M059J (cell line): ENCODE measurements around the gene RAPGEF6. TPM values are rescaled to one million over a fixed set of nuclear protein-coding genes. Genes with fewer than 3 reads are reported as not detected.
"Not testable (repeated sequence)": the region's sequence is repeated elsewhere in the genome, so short reads cannot be mapped to it uniquely, and the experiment has no call there.

Source experiments
- DNase-seq: peaks from one replicate; pipeline ENCODE4 v3.0.0-alpha.2; 2012; ENCODE audit warnings: low read depth
- total RNA-seq: library from RNA; depleted of rRNA; stranded (reverse); fragments of >200 nt; shearing (Covaris generic); gene quantifications from 2 replicates; pipeline ENCODE4 v1.2.3, GENCODE V29; 2014; rRNA removed

Gene RAPGEF6, protein sequence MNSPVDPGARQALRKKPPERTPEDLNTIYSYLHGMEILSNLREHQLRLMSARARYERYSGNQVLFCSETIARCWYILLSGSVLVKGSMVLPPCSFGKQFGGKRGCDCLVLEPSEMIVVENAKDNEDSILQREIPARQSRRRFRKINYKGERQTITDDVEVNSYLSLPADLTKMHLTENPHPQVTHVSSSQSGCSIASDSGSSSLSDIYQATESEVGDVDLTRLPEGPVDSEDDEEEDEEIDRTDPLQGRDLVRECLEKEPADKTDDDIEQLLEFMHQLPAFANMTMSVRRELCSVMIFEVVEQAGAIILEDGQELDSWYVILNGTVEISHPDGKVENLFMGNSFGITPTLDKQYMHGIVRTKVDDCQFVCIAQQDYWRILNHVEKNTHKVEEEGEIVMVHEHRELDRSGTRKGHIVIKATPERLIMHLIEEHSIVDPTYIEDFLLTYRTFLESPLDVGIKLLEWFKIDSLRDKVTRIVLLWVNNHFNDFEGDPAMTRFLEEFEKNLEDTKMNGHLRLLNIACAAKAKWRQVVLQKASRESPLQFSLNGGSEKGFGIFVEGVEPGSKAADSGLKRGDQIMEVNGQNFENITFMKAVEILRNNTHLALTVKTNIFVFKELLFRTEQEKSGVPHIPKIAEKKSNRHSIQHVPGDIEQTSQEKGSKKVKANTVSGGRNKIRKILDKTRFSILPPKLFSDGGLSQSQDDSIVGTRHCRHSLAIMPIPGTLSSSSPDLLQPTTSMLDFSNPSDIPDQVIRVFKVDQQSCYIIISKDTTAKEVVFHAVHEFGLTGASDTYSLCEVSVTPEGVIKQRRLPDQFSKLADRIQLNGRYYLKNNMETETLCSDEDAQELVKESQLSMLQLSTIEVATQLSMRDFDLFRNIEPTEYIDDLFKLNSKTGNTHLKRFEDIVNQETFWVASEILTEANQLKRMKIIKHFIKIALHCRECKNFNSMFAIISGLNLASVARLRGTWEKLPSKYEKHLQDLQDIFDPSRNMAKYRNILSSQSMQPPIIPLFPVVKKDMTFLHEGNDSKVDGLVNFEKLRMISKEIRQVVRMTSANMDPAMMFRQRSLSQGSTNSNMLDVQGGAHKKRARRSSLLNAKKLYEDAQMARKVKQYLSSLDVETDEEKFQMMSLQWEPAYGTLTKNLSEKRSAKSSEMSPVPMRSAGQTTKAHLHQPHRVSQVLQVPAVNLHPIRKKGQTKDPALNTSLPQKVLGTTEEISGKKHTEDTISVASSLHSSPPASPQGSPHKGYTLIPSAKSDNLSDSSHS (N-terminal part only)
- total RNA-seq: 5.3 and 8.6 TPM in 2 replicates

DNA sequence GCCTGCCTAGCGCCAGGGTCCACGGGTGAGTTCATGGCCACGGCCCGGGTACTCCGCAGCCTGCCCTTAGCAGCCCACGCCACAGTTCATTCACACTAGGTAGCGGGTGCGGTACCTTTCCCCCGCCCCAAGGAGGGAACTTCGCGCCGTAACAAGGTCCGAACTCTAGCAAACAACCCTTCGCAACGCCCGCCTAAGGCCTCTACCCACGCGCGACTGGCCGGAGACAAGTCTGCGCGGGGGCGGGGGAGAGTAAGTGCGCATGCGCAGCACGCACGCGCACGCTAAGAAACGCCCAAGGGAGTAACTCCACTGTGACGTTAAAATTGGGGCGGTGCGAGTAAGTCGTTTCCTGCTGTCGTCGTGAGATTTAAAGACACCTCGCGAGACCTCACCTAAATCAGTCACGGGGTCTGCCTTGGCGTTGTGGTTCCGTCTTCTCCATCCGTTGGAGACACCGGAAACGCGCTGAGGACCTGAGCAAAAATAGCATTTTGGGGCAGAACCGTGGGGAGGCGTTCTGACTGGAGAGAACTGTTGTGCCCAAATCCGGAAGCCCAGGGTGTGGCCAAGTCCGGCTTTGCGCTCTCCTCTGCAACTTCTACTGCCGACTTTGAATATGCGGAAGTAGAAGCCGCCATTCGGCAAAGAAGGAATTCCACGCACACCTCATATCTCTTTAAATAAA is at the start of gene RAPGEF6:
Gene RAPGEF6 (minus strand): TSS at position 234 of the 688 bp plus-strand sequence. CDS start 199 bp downstream, at position 35.
- peak; percentile 100 for DNase-seq

DNA sequence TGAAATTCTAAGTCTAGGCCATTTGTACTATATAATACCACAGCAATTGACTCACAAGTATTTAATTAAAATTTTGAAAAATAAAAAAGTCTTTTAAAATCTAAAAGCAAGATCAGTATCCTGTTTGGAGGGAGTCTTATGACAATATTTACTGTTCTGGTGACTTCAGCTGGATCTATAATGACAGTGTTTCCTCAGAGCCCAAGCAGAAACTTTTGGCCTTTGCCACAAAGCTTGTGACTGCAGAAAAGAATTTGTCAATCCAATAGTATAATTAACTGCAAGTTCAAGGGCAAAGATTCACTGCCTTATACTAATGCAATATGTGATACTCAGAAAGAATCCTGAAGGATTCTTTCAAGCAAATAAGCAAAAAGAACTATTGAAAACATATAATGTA is 49.6 kb upstream of the RAPGEF6 start:
- no peak for DNase-seq

DNA sequence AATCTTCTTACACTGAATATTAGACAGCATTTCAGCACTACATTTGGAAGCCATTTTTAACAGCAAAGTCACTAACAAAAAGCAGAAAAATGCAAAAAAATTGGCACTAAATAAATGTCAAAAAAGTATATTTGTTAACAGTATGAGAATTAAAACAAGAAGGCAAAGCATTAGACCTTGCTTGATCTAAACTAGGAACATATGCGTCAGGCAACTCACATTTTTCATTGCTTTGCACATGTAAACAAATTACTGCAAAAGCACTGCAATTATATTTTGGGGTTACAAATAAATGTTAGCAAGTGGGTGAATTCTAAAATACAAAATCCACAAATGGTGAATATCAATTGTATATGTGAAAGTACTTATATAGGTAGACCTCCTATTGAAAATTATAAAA is 49.0 kb upstream of the RAPGEF6 start:
- no peak for DNase-seq

DNA sequence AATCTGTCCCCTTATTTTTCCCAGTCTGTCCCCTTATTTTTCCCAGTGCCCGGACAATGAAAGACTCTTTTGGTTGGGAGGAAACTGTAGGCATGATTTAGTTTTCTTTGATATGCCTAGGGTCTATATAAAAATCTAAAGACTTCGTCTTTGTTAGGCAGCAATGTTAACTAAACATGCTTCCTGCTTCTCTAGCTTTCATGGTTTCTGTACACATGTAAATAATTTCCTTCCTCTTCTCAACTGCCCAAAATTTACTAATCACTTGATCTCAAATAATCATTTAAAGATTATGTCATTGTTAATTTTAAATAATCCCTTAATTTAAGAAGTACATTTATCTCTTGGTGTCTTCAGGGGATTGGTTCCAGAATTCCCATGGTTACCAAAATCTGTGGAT is 47.8 kb upstream of the RAPGEF6 start:
- DNase-seq: no peak

DNA sequence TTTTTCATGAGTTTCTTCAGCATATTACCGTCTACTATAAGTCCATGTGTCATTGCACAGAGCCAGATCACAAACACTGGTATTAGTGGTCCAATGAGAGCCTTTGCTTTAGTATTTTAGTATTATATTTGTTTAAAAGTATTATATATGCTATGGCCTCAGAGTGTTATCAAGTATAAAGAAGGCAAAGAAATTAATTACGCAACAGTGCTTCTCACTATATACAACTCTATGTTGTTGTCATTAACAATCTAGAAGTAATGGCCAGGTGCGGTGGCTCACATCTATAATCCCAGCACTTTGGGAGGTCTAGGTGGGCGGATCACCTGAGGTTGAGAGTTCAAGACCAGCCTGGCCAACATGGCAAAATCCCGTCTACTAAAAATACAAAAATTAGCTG is 47.1 kb upstream of the RAPGEF6 start:
- DNase-seq: no peak

DNA sequence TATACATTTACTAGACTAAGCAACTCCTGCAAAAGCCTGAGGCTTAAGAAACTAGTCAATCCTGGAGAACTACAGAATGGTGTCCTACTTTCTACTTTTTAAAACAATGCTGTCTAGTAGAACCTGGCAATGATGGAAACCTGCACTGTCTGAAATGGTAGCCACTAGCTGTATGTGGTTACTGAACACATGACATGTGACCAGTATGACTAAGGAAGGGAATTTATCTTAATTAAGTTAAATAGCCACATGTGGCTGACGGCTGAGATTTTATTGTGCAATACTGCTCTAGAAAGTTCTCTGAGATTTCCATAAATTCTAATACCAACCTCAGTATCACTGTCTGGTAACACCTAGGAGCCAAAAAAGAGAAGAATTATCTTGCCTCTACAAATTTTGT is 44.9 kb upstream of the RAPGEF6 start:
- DNase-seq: peak; percentile 79

DNA sequence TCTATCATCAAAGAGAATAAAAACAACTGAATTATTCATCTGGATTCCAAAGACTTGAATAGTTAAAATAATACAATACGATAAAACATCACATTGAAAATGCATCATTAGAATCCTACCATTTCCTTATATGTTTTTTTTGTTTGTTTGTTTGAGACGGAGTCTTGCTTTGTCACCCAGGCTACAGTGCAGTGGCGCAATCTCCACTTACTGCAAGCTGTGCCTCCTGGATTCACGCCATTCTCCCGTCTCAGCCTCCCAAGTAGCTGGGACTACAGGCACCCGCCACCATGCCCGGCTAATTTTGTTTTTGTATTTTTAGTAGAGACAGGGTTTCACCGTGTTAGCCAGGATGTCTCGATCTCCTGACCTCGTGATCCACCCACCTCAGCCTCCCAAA is 43.2 kb upstream of the RAPGEF6 start:
- not testable (repeated sequence) for DNase-seq

DNA sequence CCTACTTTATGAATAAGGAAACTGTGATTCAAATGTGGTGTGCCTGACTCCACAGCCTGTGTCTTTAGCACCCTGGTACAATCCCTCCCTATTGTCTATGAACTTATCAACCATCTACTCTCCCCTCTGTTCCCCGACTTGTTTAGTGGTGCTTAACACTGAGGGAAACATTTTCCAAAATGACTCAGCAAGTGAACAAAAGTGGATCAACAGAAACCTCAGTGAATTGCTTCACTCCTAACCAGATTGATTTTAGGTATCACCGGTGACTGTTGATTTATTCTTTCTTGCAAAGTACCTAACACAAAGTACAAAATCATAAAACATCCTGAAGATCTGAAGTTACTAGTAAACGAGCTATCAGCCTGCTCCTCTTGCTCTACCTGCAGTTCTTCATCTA is 42.1 kb upstream of the RAPGEF6 start:
- no peak for DNase-seq

DNA sequence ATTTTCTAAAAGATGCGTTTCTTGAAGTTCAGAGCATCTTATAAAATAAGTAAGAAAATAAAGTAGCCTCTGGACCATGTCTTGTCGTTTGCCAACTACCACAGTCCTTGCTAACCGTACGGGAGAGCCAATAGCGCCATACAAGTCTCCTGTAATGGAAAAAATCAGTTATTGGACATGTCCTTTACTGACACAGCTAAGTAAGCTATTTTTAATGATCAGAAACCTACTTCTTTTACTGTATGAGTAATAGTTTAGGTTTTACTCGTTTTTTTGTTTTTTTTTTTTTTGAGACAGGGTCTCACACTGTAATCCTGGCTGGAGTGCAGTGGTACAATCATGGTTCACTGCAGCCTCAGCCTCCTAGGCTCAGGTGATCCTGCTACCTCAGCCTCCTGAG is 37.7 kb upstream of the RAPGEF6 start:
- no peak for DNase-seq

DNA sequence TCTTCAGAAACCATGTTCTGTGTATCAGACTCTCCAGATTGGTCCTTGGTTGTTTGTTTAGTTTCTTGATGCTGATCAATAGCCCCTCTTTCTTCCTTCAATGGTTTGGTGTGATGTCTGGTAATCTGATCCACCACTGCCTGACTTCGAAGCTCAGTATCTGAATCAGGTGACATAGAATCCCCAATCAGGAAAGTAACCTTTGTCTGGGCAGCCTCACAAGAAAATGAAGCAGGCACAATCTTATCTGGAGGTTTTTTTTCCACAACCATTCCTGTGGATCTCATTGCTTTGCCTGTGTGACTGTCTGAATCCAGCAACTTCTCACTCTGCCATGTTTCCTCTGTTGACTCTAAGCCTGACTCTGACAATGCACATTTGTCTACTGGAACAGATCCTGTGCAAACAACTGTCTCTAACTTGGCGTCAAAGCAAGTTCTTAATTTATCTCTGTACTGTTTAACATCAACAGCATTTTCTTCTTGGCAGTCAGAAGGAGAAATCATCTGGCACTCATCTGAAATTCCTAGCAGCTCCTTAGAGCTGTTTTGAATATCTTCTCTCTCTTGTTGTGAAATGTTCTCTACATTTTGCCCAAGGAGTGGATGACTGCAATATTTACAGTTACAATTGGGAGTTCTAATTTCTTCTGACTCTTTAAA is 37.1 kb upstream of the RAPGEF6 start:
- DNase-seq: no peak

DNA sequence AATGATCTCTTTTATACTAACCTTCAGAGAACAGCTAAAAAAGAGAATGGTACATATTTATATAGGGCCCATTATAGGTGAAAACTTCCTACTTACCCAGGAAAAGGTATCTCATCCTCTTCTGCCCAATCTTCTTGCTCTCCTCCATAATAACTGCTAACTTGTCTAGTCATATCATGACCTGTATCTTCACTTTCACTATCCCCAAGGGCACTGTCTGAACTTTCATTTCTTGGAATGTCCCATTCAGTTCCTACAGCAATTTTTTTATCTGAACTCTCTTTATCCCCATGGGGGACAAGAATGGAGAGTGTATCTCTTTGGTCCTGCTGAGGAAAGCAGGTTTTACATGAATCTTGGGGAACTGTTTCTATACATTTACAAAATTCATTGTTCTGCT is 36.4 kb upstream of the RAPGEF6 start:
- no peak for DNase-seq

DNA sequence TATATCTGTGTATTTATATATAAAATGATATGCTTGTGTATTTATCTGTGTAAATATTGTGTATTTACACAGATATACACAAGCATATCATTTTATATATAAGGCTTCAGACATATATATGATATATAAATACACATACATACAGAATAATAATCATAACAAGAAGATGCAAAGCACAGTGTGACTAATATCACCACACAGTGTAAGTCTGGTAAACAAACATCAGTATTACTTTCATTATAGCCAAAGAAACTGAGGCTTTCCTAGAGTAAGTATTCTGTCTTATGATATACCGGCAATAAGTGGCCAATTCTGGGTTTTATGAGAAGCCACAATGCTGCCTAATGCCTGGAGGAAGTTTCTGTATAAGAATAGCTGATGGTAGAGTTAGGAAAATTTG is 29.9 kb upstream of the RAPGEF6 start:
- no peak for DNase-seq

DNA sequence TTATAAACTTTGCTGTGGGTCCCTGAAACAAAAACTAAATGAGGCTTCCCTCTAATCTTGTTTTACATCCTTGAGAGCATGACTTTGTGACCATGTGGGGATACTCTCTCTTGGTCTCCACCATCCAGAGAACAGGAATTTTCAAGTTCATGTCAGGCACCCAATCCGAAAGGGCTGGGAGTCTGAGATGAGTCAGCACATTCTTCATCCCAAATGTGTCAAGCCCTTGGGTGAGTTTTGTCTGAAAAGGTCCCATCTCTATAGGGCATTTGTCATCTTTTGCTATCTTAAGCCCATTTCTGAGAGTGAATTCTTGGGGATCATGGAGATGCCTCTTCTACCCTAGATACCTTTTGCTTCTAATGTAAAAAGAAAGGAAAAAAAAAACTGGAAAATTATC is 26.9 kb upstream of the RAPGEF6 start:
- DNase-seq: peak; percentile 11

DNA sequence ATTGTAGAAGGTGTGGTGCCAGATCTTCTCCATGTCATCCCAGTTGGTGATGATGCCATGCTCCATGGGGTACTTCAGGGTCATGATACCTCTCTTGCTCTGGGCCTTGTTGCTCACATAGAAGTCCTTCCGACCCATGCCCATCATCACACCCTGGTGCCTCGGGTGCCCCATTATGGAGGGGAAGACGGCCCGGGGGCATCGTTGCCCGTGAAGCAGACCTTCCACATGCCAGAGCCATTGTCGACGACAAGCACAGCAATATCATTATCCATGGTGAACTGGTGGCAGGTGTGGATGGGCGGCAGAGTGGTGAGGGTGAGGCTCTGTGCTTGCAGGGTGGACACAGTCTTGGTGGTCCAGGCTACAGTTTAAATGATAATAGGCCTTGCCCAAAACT is 24.8 kb upstream of the RAPGEF6 start:
- no peak for DNase-seq

DNA sequence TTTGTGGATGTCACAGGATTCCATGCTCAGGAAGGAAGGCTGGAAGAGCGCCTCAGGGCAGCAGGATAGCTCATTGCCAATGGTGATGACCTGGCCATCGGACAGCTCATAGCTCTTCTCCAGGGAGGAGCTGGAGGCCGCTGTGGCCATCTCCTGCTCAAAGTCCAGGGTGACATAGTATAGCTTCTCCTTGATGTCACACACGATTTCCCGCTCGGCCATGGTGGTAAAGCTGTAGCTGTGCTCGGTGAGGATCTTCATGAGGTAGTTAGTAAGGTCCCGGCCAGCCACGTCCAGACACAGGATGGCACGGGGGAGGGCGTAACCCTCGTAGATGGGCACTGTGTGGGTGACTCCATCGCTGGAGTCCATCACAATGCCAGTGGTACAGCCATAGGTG is 24.3 kb upstream of the RAPGEF6 start:
- no peak for DNase-seq

DNA sequence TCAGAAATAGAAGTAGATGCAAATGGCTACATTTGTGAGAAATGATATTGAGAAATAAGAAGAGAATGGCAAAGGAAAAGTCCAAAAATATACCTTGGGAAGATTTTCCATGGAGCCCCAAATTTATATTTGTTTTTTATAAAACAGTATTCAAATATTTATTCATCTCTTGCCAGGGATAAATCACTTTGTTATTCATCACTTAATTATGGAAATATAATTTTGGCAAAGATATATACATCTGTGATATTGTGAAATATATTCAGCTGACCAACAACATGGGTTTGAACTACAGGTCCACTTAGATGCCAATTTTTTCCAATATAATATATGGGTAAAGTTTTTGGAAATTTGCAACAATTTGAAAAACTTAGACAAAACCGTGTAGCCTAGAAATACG is 19.7 kb upstream of the RAPGEF6 start:
- no peak for DNase-seq

DNA sequence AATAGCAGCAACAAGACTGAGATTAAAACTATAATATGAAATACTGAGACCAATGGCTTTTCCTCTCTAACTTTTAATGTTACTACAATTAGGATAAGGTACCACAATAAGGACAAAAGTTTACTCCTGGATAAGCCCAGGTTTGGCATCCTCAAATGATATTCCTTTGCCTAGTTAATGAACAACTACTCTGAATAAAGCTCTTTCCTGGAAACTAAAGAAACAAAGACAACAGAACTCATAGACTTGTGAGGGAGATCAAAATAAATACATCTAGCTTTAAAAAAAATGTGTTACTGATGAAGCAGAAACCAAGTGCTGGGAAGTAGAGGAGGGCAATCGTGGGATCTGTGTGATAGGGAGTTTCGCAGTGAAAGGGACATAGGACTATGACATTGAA is 19.3 kb upstream of the RAPGEF6 start:
- no peak for DNase-seq

DNA sequence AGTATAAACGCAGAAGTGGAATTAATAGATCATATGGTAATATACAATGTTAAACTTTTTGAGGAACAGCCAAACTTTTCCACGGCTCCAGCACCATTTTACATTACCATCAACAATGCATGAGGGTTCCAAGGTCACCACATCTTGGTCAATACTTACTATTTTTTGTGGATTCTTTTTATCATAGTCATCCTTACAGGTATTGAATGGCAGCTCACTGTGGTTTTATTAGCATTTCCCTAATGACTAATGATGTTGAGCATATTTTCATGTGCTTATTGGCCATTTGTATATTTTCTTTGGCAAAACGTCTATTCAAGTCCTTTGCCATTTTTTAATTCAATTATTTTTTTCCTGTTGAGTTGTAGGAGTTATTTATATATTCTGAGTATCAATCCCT is 14.1 kb upstream of the RAPGEF6 start:
- DNase-seq: peak; percentile 69

DNA sequence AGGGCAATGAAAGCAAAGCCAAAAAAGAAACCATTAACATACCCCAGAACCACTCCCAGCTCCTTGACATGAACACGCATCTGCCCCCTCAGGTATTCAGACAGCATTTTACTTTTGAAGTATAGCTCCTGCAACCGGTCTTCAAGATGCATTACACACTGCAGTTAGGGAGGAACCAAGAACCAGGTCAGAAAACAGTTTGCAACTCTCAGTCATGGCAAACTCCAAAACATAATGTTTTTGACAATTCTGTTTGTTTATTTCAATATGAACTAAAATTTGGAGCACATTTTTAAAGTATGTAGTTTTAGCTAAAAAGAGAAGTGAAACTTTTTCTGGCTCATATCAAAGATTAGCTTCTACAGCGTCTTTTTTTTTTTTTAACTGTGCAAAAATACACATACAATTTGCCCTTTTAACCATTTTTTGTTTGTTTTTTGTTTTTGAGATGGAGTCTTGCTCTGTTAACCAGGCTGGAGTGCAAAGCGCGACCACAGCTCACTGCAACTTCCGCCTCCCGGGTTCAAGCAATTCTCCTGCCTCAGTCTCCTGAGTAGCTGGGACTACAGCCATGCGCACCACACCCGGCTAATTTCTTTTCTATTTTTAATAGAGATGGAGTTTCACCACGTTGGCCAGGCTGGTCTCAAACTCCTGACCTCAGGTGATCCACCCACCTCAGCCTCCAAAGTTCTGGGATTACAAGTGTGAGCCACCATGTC is 12.2 kb upstream of the RAPGEF6 start:
- no peak for DNase-seq

DNA sequence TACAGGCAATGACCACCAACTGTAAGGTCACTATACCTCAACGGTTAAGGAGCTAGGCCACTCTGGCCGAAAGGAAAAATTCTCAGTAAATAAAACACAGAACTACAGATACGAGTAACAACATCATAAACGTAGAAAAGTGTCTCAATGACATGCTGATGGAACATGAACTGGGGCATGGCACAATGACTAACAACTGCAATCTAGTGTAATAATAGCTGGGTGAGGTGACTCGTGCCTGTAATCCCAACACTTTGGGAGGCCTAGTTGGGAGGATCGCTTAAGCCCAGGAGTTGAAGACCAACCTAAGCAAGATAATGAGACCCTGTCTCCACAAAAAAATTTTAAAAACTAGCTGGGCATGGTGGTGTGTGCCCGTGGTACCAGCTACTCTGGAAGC is 9.8 kb upstream of the RAPGEF6 start:
- peak; percentile 42 for DNase-seq
